ENCODE measurements around the gene MED27.

GRCh38 chr9:132020820-132021510 is 58.7 kb downstream of the MED27 start:
- no peak for TF ChIP-seq EZH2phosphoT487 (IDR thresholded peaks at IDR 0.05; ENCODE audit: insufficient read depth, low read depth)
- no peak for TF ChIP-seq EZH2 (IDR thresholded peaks at IDR 0.05; ENCODE audit: insufficient read depth, poor library complexity, severe bottlenecking)
